Fibroblast of pulmonary artery (primary cell): ENCODE results near the gene CRY2.
A peak's percentile ranks its signal among the peaks of the same experiment; 100 is the strongest.

Experiments used
- DNase-seq: peaks from one replicate; pipeline ENCODE4 v3.0.0-alpha.2; 2010; ENCODE audit warnings: low read depth
- H3K4me3 ChIP-seq: replicated peaks from 2 replicates; pipeline ENCODE4 v1.5.1; 2011; ENCODE audit warnings: low read depth, mild to moderate bottlenecking, control low read depth, low read length, moderate library complexity
- CTCF ChIP-seq: IDR thresholded peaks from 2 replicates; pipeline ENCODE4 v1.5.1; 2011; ENCODE audit warnings: mild to moderate bottlenecking, control low read depth, low read length, inconsistent platforms; ENCODE audit errors: missing control alignments

Gene CRY2

DNA sequence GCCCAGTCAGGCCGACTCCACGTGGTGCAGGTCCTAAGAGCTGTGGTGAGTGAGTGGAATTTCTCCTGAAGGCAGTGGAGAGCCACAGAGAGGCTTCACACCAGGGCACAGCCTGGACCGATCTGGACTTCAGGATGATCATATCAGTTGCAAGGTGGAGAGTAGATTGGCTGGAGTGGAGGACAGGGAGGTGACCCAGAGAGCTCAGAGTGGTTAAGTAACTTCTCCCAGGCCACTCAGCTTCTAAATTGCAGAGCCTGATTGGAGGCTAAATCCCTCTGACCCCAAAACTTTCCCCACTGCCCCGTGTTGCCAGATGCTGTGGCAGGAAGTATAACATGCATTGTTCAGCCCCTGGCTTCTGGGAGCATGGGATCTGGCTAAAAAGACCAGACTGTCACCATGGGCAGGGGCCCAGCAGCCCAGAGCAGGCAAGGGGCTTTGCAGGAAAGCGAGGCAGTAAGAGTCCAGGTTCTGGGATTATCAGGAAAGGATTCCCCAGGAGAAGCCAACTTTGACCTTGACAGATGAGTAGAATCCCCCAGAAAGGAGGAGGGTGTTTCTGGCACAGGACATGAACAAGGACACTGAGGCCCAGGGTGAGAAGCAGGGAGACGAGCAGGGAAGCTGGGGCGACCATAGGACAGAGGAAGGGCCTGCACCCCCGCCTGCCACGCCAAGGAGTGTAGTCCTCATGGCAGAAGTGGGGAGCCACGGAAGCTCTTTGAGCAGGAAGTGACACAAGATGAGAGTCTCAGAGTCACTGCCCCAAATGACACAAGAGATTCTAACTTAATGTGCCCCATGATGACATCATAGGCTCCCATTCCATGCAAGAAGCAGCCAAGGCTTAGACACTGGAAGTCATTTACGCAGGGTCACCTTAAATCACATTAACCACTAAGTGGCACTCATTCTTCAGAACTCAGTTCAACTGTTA is 37.5 kb upstream of the CRY2 start:
- no peak for DNase-seq
- H3K4me3 ChIP-seq, result no peak overlapping the region
- TF ChIP-seq CTCF, result no peak

GRCh38 chr11:45810431-45811108 is 36.7 kb upstream of the CRY2 start:
- DNase-seq, result no peak
- TF ChIP-seq CTCF, result no peak
- H3K4me3 ChIP-seq, result no peak overlapping the region

- no peak for DNase-seq
- TF ChIP-seq CTCF, result no peak
- H3K4me3 ChIP-seq, result no peak overlapping the region
These were observed 36.2 kb upstream of the CRY2 start for GRCh38 chr11:45811109-45811435.

DNA sequence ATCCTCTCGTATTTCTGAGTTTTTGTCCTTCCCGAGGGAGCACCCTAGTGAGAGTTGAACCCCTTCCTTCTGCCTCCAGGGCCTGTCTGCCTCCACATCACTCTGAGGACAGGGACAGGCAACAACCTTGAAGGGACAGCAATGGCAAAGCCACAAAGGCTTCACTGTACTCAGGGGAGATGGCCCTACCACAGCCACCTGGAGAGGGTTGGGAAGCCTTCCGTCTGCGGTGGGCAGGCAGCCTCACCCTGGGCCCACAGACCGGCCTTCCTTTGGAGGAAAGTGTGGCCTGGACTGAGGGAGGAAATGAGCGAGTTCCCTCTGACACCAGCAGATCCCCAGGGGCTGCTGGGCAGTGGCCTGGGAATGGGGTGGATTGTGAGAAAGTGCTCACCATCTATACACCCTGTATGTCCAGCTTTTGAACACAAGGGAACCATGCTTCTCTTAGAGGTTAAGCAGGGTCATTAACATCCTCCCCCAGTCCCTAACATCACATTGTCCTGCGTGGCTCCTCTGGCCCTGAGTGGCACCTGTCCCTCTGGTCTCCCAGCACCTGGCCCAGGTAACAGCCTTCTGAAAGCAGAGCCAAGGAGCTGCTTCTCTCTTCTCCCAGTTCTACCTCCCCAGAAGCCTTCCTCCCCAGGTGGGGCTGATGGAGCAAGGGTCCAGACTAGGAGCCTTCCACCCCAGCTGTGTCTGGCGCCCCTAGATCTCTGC is 35.5 kb upstream of the CRY2 start:
- no peak overlapping the region for H3K4me3 ChIP-seq
- TF ChIP-seq CTCF, result no peak
- DNase-seq, result no peak

GRCh38 chr11:45812581-45813548 is 34.4 kb upstream of the CRY2 start:
- no peak overlapping the region for H3K4me3 ChIP-seq
- no peak for TF ChIP-seq CTCF
- DNase-seq, result no peak

DNA sequence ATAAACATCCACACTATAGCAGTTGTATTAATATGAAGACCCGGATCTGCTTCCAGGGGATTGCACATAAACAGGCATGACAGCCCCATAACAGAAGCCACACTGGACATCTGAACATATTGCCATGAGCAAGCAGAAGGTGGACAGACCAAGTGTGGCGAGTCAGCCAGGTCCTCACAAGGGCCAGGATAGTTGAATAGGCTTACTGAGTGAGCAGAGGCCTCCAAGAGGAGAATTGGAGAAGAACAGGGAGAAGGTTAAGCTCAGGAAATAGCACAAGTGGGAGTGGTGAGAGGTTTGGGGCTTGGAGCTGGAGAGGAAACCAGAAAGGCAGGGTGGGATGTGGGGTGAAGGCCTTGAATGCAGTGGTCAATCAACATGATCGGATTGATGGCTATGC is 31.5 kb upstream of the CRY2 start:
- DNase-seq, result peak; percentile 26
- H3K4me3 ChIP-seq, result no peak overlapping the region
- TF ChIP-seq CTCF, result peak; percentile 19
